AG09309 (cell line): ENCODE data around the gene MSH3.
A peak's percentile ranks its signal among the peaks of the same experiment; 100 is the strongest.
"Not testable (repeated sequence)": the region's sequence is repeated elsewhere in the genome, so short reads cannot be mapped to it uniquely, and the experiment has no call there.

Experiments used
- DNase-seq: peaks from one replicate; pipeline ENCODE4 v3.0.0-alpha.2; 2010; ENCODE audit warnings: low read depth
- H3K4me3 ChIP-seq: 2 replicates; pipeline ENCODE4 v1.5.1; 2011; ENCODE audit warnings: mild to moderate bottlenecking, low read depth, low read length, moderate library complexity; ENCODE audit not compliant: control insufficient read depth
- TF ChIP-seq, protein P1 (sequence below): IDR thresholded peaks from 2 replicates; pipeline ENCODE4 v1.5.1; 2011; ENCODE audit warnings: mild to moderate bottlenecking, low read depth, low read length, inconsistent platforms; ENCODE audit not compliant: insufficient read depth, control insufficient read depth; ENCODE audit errors: missing control alignments

Gene MSH3

GRCh38 chr5:80653502-80653901 lies 950 bp upstream of the MSH3 start:
- H3K4me3 ChIP-seq, result peak overlapping the region; percentile 15
- TF ChIP-seq, protein P1, sequence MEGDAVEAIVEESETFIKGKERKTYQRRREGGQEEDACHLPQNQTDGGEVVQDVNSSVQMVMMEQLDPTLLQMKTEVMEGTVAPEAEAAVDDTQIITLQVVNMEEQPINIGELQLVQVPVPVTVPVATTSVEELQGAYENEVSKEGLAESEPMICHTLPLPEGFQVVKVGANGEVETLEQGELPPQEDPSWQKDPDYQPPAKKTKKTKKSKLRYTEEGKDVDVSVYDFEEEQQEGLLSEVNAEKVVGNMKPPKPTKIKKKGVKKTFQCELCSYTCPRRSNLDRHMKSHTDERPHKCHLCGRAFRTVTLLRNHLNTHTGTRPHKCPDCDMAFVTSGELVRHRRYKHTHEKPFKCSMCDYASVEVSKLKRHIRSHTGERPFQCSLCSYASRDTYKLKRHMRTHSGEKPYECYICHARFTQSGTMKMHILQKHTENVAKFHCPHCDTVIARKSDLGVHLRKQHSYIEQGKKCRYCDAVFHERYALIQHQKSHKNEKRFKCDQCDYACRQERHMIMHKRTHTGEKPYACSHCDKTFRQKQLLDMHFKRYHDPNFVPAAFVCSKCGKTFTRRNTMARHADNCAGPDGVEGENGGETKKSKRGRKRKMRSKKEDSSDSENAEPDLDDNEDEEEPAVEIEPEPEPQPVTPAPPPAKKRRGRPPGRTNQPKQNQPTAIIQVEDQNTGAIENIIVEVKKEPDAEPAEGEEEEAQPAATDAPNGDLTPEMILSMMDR, result no peak
- no peak for DNase-seq

DNA sequence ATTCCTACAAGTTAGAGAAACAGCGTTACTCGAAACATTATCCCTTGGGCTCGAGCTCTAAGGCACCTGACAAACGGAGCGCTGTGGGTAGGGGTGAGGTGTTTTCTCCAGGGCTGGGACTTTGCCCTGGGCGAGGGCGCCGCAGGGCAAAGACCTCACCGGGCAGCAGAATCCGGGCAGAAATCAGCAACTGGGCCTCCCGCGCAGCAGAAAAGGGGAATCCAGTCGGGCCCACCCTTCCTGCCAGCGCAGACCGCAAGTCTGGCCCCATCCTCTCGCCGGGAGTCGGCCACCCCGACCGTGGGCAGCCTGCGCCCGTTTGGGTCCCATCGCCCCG lies 430 bp upstream of the MSH3 start:
- DNase-seq, result no peak
- H3K4me3 ChIP-seq, result peak overlapping the region; percentile 73
- TF ChIP-seq, protein P1, result no peak

- DNase-seq, result no peak
- TF ChIP-seq, protein P1, result no peak
- peak overlapping the region; percentile 71 for H3K4me3 ChIP-seq
These were observed 851 bp downstream of the MSH3 start for GRCh38 chr5:80655231-80655774.

- TF ChIP-seq, protein P1, result no peak
- DNase-seq, result no peak
- H3K4me3 ChIP-seq, result no peak overlapping the region
These were observed 2.0 kb downstream of the MSH3 start for GRCh38 chr5:80656425-80656824.

- H3K4me3 ChIP-seq, result no peak overlapping the region
- TF ChIP-seq, protein P1, result no peak
- DNase-seq, result no peak
These were observed 4.7 kb downstream of the MSH3 start for GRCh38 chr5:80659106-80659505.

GRCh38 chr5:80660661-80661060 lies 6.2 kb downstream of the MSH3 start:
- DNase-seq, H3K4me3 ChIP-seq: not testable (repeated sequence)

GRCh38 chr5:80662108-80662507 lies 7.7 kb downstream of the MSH3 start:
- no peak overlapping the region for H3K4me3 ChIP-seq
- TF ChIP-seq, protein P1, result no peak
- DNase-seq, result no peak
